Measurements from ENCODE around the gene PRPF40A. TPM values are rescaled to one million over a fixed set of nuclear protein-coding genes. Genes with fewer than 3 reads are reported as not detected.

Gene PRPF40A
- total and polyA plus RNA-seq, 2 of the 13 experiments (the other 11 are each of a cell fraction or from before 2014, with no cell fraction given) = 146 to 207 TPM

DNA sequence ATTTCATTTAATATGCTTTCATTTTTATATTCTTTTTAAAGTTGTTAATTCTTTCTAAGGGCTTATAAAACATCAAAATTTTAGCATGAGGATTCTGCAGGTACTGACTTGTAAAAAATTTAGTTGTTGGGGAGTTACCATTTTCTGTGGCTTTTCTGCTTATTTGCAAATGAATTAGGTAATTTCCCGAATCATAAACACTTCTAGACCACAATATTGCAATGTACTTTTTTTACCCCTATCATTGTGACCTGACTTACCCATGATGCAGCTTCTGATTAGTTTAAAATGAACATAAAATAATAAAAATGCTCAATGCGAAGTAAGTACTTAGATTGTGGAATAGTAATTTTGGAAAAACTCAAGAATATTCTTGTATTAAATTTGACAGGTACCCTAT lies 12.6 kb upstream of the PRPF40A start:
- Histone ChIP-seq H3K79me2 (ENCODE audit: insufficient read depth, low read length) (peaks cover 14% of the 10 kb centered on the region), H3K4me3 (replicated peaks in 1 of 3; ENCODE audit: insufficient read depth in 1 of 3, low read depth in 2 of 3, low read length in 3 of 3) (no peak overlapping the region), H4K20me1 (ENCODE audit: insufficient read depth, low read length) (no peaks in the 10 kb centered on the region), H3K36me3 (replicated peaks in 1 of 2; ENCODE audit: control insufficient read depth in 1 of 2, insufficient read depth in 2 of 2, low read length in 2 of 2) (peaks cover 1 to 7% of the 10 kb centered on the region in 2 experiments), H3K9me3 (ENCODE audit: low read length) (no peaks in the 10 kb centered on the region), H3K9ac (ENCODE audit: insufficient read depth, low read depth, low read length) (no peak overlapping the region), H3K27ac (ENCODE audit: extremely low read length, insufficient read depth, low read length) (no peak overlapping the region), H2AFZ (ENCODE audit: low read length) (no peak overlapping the region), H3K27me3 (ENCODE audit: control insufficient read depth in 1 of 2, insufficient read depth in 2 of 2, low read length in 2 of 2) (no peaks in the 10 kb centered on the region), H3K4me1 (ENCODE audit: insufficient read depth, low read length) (peaks cover 11% of the 10 kb centered on the region), H3K4me2 (ENCODE audit: low read depth, low read length) (no peak overlapping the region)
- in situ Hi-C loops (cut with HindIII; ENCODE audit: extremely low pct_ligation_motif_present, low pct_unique_long_range_greater_than_20kb) = loop anchor here (25.0 kb wide), 1 partner anchor 757 kb away; the partner anchor contains the start of gene RPRM
- ChIA-PET POLR2A (interaction anchor here (1.5 kb wide), 1 partner anchor 13 kb away, joined by 8 read pairs; the partner anchor contains the start of gene PRPF40A), CTCF (ENCODE audit: low intra/inter-chr PET ratio, low total read pairs) (no interaction called here)
- no peak for ATAC-seq
- DNase-seq (ENCODE audit: low spot score) = no peak
- WGBS (ENCODE audit: low lambda C conversion rate) = over 99% methylated on average over 2 of the region's 2 CpGs
- intact Hi-C loops (cut with micrococcal nuclease; ENCODE audit: unreplicated experiment) = no loop called here
- TF ChIP-seq ZXDC (CRISPR knock-in tag; IDR thresholded peaks at IDR 0.05) (no peak), ESRRA (CRISPR knock-in tag; IDR thresholded peaks at IDR 0.05; ENCODE audit: low read depth) (no peak), ZFP36L1 (CRISPR knock-in tag; IDR thresholded peaks at IDR 0.05) (no peak), ZNF281 (CRISPR knock-in tag; IDR thresholded peaks at IDR 0.05; ENCODE audit: borderline replicate concordance) (no peak), ZSCAN12 (CRISPR knock-in tag; IDR thresholded peaks at IDR 0.05) (no peak), FOXC1 (CRISPR knock-in tag; IDR thresholded peaks at IDR 0.05; ENCODE audit: borderline replicate concordance) (no peak), MAFG (CRISPR knock-in tag; IDR thresholded peaks at IDR 0.05) (no peak), ZNF232 (CRISPR knock-in tag; IDR thresholded peaks at IDR 0.05; ENCODE audit: borderline replicate concordance) (no peak), ZKSCAN8 (CRISPR knock-in tag; IDR thresholded peaks at IDR 0.05; ENCODE audit: borderline replicate concordance) (no peak), ZNF335 (CRISPR knock-in tag; IDR thresholded peaks at IDR 0.05) (no peak), ZNF773 (CRISPR knock-in tag; IDR thresholded peaks at IDR 0.05; ENCODE audit: borderline replicate concordance) (no peak)
- TF ChIP-seq, protein P1, sequence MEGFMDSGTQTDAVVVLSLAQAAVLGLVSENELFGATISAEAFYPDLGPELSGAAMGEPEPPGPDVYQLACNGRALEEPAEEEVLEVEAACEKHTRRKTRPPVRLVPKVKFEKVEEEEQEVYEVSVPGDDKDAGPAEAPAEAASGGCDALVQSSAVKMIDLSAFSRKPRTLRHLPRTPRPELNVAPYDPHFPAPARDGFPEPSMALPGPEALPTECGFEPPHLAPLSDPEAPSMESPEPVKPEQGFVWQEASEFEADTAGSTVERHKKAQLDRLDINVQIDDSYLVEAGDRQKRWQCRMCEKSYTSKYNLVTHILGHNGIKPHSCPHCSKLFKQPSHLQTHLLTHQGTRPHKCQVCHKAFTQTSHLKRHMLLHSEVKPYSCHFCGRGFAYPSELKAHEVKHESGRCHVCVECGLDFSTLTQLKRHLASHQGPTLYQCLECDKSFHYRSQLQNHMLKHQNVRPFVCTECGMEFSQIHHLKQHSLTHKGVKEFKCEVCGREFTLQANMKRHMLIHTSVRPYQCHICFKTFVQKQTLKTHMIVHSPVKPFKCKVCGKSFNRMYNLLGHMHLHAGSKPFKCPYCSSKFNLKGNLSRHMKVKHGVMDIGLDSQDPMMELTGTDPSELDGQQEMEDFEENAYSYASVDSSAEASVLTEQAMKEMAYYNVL (CRISPR knock-in tag; IDR thresholded peaks at IDR 0.05; ENCODE audit: borderline replicate concordance) = no peak
- TF ChIP-seq, protein P2, sequence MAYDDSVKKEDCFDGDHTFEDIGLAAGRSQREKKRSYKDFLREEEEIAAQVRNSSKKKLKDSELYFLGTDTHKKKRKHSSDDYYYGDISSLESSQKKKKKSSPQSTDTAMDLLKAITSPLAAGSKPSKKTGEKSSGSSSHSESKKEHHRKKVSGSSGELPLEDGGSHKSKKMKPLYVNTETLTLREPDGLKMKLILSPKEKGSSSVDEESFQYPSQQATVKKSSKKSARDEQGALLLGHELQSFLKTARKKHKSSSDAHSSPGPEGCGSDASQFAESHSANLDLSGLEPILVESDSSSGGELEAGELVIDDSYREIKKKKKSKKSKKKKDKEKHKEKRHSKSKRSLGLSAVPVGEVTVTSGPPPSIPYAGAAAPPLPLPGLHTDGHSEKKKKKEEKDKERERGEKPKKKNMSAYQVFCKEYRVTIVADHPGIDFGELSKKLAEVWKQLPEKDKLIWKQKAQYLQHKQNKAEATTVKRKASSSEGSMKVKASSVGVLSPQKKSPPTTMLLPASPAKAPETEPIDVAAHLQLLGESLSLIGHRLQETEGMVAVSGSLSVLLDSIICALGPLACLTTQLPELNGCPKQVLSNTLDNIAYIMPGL (CRISPR knock-in tag; IDR thresholded peaks at IDR 0.05; ENCODE audit: borderline replicate concordance in 1 of 2, low read depth in 1 of 2) = no peak
- FAIRE-seq = no peak
- BruUV-seq (replicated peaks) = no TSS peak

Data from HepG2 (cell line).